ENCODE results near the gene G6PC1. TPM values are rescaled to one million over a fixed set of nuclear protein-coding genes. Genes with fewer than 3 reads are reported as not detected.

The G6PC1 gene
- total RNA-seq, result not detected in 2 replicates

GRCh38 chr17:42900460-42901331 lies at the start of gene G6PC1:
Gene G6PC1, plus strand, starts transcription at chr17:42900799. Its CDS starts 78 bp downstream, at chr17:42900877.

GRCh38 chr17:42850954-42851353 lies 49.6 kb upstream of the G6PC1 start, which contains the start of gene AOC3:
Gene AOC3, plus strand, starts transcription at chr17:42851199. Its CDS starts 145 bp downstream, at chr17:42851344.

Small RNAs within 50 kb of the gene (small RNA-seq; reads per million reads assigned to genes)
- not detected for gene RF00561
- not detected for gene RNU6-287P

Other genes with a start within 250 kb of the G6PC1 start
- 6.1 and 9.5 TPM in 2 replicates for gene TUBG2, start 241.5 kb upstream of the G6PC1 start, total RNA-seq
- 9.6 and 18.0 TPM in 2 replicates for gene PLEKHH3, start 223.8 kb upstream of the G6PC1 start, total RNA-seq
- gene CCR10, start 219.0 kb upstream of the G6PC1 start, total RNA-seq, result 2.1 and 2.6 TPM in 2 replicates
- gene CNTNAP1, start 218.3 kb upstream of the G6PC1 start, total RNA-seq, result 23.8 and 30.2 TPM in 2 replicates
- 18.0 and 19.2 TPM in 2 replicates for gene EZH1, start 155.8 kb upstream of the G6PC1 start, total RNA-seq
- 7.6 and 19.6 TPM in 2 replicates for gene RAMP2, start 139.6 kb upstream of the G6PC1 start, total RNA-seq
- 46.1 and 50.1 TPM in 2 replicates for gene VPS25, start 127.3 kb upstream of the G6PC1 start, total RNA-seq
- 1.3 and 2.6 TPM in 2 replicates for gene WNK4, start 120.2 kb upstream of the G6PC1 start, total RNA-seq
- gene COA3, start 102.1 kb upstream of the G6PC1 start, total RNA-seq, result 43.2 and 46.4 TPM in 2 replicates
- under 0.01 TPM in 1 of 2 replicates, not detected in the other for gene CNTD1, start 101.9 kb upstream of the G6PC1 start, total RNA-seq
- 81.2 and 86.2 TPM in 2 replicates for gene BECN1, start 76.5 kb upstream of the G6PC1 start, total RNA-seq
- gene PSME3, start 67.4 kb upstream of the G6PC1 start, total RNA-seq, result 109 and 148 TPM in 2 replicates
- 0.65 and 1.9 TPM in 2 replicates for gene AOC2, start 56.2 kb upstream of the G6PC1 start, total RNA-seq
- gene AOC3, start 49.6 kb upstream of the G6PC1 start, total RNA-seq, result under 0.01 TPM in 2 replicates
- gene AARSD1, start 63.7 kb downstream of the G6PC1 start, total RNA-seq, result 12.9 and 17.6 TPM in 2 replicates
- gene PTGES3L, start 79.3 kb downstream of the G6PC1 start, total RNA-seq, result 0.33 and 0.38 TPM in 2 replicates
- gene RUNDC1, start 79.8 kb downstream of the G6PC1 start, total RNA-seq, result 10.2 and 11.8 TPM in 2 replicates
- 1,055 and 1,604 TPM in 2 replicates for gene RPL27, start 97.6 kb downstream of the G6PC1 start, total RNA-seq
- 7.8 and 10.5 TPM in 2 replicates for gene IFI35, start 106.0 kb downstream of the G6PC1 start, total RNA-seq
- gene VAT1, start 121.6 kb downstream of the G6PC1 start, total RNA-seq, result 345 and 356 TPM in 2 replicates
- gene RND2, start 124.4 kb downstream of the G6PC1 start, total RNA-seq, result under 0.01 and 0.10 TPM in 2 replicates
- 5.2 and 16.0 TPM in 2 replicates for gene BRCA1, start 224.6 kb downstream of the G6PC1 start, total RNA-seq